CD4-positive, alpha-beta T cell (primary cell): ENCODE data around the gene PHEX. TPM values are rescaled to one million over a fixed set of nuclear protein-coding genes. Genes with fewer than 3 reads are reported as not detected.

Experiments used
- ATAC-seq: fragments of 200-7000 bp; cut with Tn5 transposase; one replicate; pipeline ENCODE4 v1.10.0; 2022; ENCODE audit warnings: mild to moderate bottlenecking; ENCODE audit not compliant: poor library complexity
- CTCF ChIA-PET: fragments of 350-600 bp; sonication (Branson Sonifier 250); formaldehyde crosslinking; loops from one replicate; lab custom pipeline; 2021; ENCODE audit warnings: antibody characterized with exemption, inconsistent platforms; lab: Charles Lee
- POLR2A ChIA-PET: fragments of 350-600 bp; sonication (Branson Sonifier 250); formaldehyde crosslinking; loops from one replicate; lab custom pipeline; 2021; ENCODE audit warnings: antibody characterized with exemption, inconsistent platforms; lab: Charles Lee
- DNase-seq, 14 experiments: peaks; one replicate each; pipeline ENCODE4 v3.0.0-alpha.2; 2013 to 2020; ENCODE audit warnings: mixed read lengths in 2 of 14
- H3K27ac ChIP-seq, 2 donors: one replicate each; pipeline versions ENCODE4 v1.5.1 to v1.7.0; 2013; ENCODE audit warnings: low read length in 2 of 2, low read depth in 1 of 2, mild to moderate bottlenecking in 1 of 2
- H3K27me3 ChIP-seq, 2 experiments: 1 replicate in 1 of 2; 2 replicates in 1 of 2; pipeline versions ENCODE4 v1.6.1 to v1.7.0; 2013; ENCODE audit warnings: low read length in 2 of 2, control low read depth in 1 of 2, mild to moderate bottlenecking in 1 of 2, moderate library complexity in 1 of 2; ENCODE audit not compliant: insufficient read depth in 2 of 2, control insufficient read depth in 1 of 2
- H3K36me3 ChIP-seq: one replicate; pipeline ENCODE4 v1.6.1; 2013; ENCODE audit warnings: low read length, control low read depth; ENCODE audit not compliant: insufficient read depth
- H3K4me1 ChIP-seq: one replicate; pipeline ENCODE4 v1.6.1; 2013; ENCODE audit warnings: low read length, control low read depth; ENCODE audit not compliant: insufficient read depth
- H3K4me3 ChIP-seq: one replicate; pipeline ENCODE4 v1.5.1; 2013; ENCODE audit warnings: mild to moderate bottlenecking, low read length, moderate library complexity
- H3K9me3 ChIP-seq, 2 experiments: 1 replicate in 1 of 2; 2 replicates in 1 of 2; pipeline versions ENCODE4 v1.6.1 to v1.7.0; 2013; ENCODE audit warnings: low read length in 2 of 2, mild to moderate bottlenecking in 2 of 2, control low read depth in 1 of 2, moderate library complexity in 1 of 2; ENCODE audit not compliant: control insufficient read depth in 1 of 2, insufficient read depth in 1 of 2
- H3K27ac Mint-ChIP-seq: one replicate; pipeline ENCODE4 v1.8.0; 2020; ENCODE audit warnings: mixed read lengths
- H3K27me3 Mint-ChIP-seq: one replicate; pipeline ENCODE4 v1.8.0; 2021; ENCODE audit warnings: mixed read lengths
- H3K36me3 Mint-ChIP-seq: one replicate; pipeline ENCODE4 v1.8.0; 2021; ENCODE audit warnings: low read depth, mixed read lengths
- H3K4me1 Mint-ChIP-seq: one replicate; pipeline ENCODE4 v1.8.0; 2021; ENCODE audit warnings: low read depth, mixed read lengths
- H3K4me3 Mint-ChIP-seq: one replicate; pipeline ENCODE4 v1.8.0; 2020; ENCODE audit warnings: mild to moderate bottlenecking, mixed read lengths
- H3K9me3 Mint-ChIP-seq: one replicate; pipeline ENCODE4 v1.8.0; 2020; ENCODE audit warnings: mixed read lengths
- CTCF ChIP-seq: fragments of 200-600 bp; IDR thresholded peaks from one replicate; pipeline ENCODE4 v1.8.0; 2022; ENCODE audit warnings: antibody characterized with exemption, mild to moderate bottlenecking
- intact Hi-C, 2 experiments: fragments of 100-400 bp; cut with DNase I in 1 of 2; cut with micrococcal nuclease in 1 of 2; formaldehyde crosslinking; loops; one replicate each; pipeline versions ENCODE4 v1.15.1 to v1.9.0; 2023 to 2025; cut with DNase I, micrococcal nuclease
- total RNA-seq, 174 experiments: library from RNA in 2 of 174; stranded (reverse) in 2 of 174; gene quantifications; one replicate each; pipeline ENCODE4 v1.2.3 and lab custom pipeline; 2021 to 2026

The PHEX gene
- total RNA-seq, 2 experiments from 2014 or later: 0.08 to 0.14 TPM

GRCh38 chrX:22159071-22159470 lies 126.9 kb downstream of the PHEX start:
- TF ChIP-seq CTCF: no peak
- DNase-seq (no peak), ATAC-seq (no peak)
- intact Hi-C loops: no loop called here
- H3K4me3 ChIP-seq: no peak overlapping the region
- no peaks in the 10 kb centered on the region for H3K36me3 ChIP-seq
- no peaks in the 10 kb centered on the region for H3K27me3 ChIP-seq
- ChIA-PET POLR2A (no interaction called here), CTCF (interaction anchor here (0.6 to 1.5 kb wide), 2 partner anchors 23 to 370 kb away, joined by 3 to 4 read pairs; no protein-coding TSS in a partner anchor)
- H3K9me3 ChIP-seq: no peaks in the 10 kb centered on the region
- no peak overlapping the region for H3K4me3 Mint-ChIP-seq
- H3K4me1 ChIP-seq: no peaks in the 10 kb centered on the region
- no peak overlapping the region for H3K27ac Mint-ChIP-seq
- no peak overlapping the region for H3K27ac ChIP-seq
- H3K9me3 Mint-ChIP-seq: no peaks in the 10 kb centered on the region
- no peaks in the 10 kb centered on the region for H3K36me3 Mint-ChIP-seq
- H3K27me3 Mint-ChIP-seq: no peaks in the 10 kb centered on the region
- H3K4me1 Mint-ChIP-seq: no peaks in the 10 kb centered on the region

GRCh38 chrX:22163326-22163725 lies 131.2 kb downstream of the PHEX start:
- no peaks in the 10 kb centered on the region for H3K4me1 Mint-ChIP-seq
- Histone ChIP-seq H3K9me3 (no peaks in the 10 kb centered on the region), H3K27me3 (no peaks in the 10 kb centered on the region), H3K36me3 (no peaks in the 10 kb centered on the region), H3K27ac (no peak overlapping the region), H3K4me1 (no peaks in the 10 kb centered on the region), H3K4me3 (no peak overlapping the region)
- intact Hi-C loops: no loop called here
- no peak overlapping the region for H3K4me3 Mint-ChIP-seq
- DNase-seq: no peak
- no peak for ATAC-seq
- no peak overlapping the region for H3K27ac Mint-ChIP-seq
- POLR2A ChIA-PET: no interaction called here
- no peak for TF ChIP-seq CTCF
- no peaks in the 10 kb centered on the region for H3K27me3 Mint-ChIP-seq
- CTCF ChIA-PET: interaction anchor here (1.0 kb wide), 1 partner anchor 178 kb away, joined by 3 read pairs; no protein-coding TSS in a partner anchor
- H3K9me3 Mint-ChIP-seq: no peaks in the 10 kb centered on the region
- no peaks in the 10 kb centered on the region for H3K36me3 Mint-ChIP-seq

- no peak overlapping the region for H3K27ac ChIP-seq
- TF ChIP-seq CTCF: no peak
- POLR2A ChIA-PET: no interaction called here
- no peaks in the 10 kb centered on the region for H3K9me3 Mint-ChIP-seq
- no peak overlapping the region for H3K4me3 Mint-ChIP-seq
- no peaks in the 10 kb centered on the region for H3K9me3 ChIP-seq
- intact Hi-C loops: no loop called here
- no peaks in the 10 kb centered on the region for H3K36me3 ChIP-seq
- ATAC-seq: no peak
- H3K4me1 ChIP-seq: no peaks in the 10 kb centered on the region
- no peaks in the 10 kb centered on the region for H3K36me3 Mint-ChIP-seq
- no peaks in the 10 kb centered on the region for H3K4me1 Mint-ChIP-seq
- no peaks in the 10 kb centered on the region for H3K27me3 Mint-ChIP-seq
- DNase-seq: no peak
- CTCF ChIA-PET: no interaction called here
- no peak overlapping the region for H3K27ac Mint-ChIP-seq
- H3K4me3 ChIP-seq: no peak overlapping the region
- H3K27me3 ChIP-seq: no peaks in the 10 kb centered on the region
Observed at GRCh38 chrX:22164770-22165388, 132.8 kb downstream of the PHEX start.
